Gastroesophageal sphincter (tissue), 4 donors: ENCODE data around the gene INKA1. TPM values are rescaled to one million over a fixed set of nuclear protein-coding genes. Genes with fewer than 3 reads are reported as not detected.

ENCODE experiments used
- ATAC-seq: fragments of 150-250 bp; one replicate; pipeline ENCODE4 v1.9.1; 2016; ENCODE audit warnings: mild to moderate bottlenecking, moderate library complexity
- H3K27ac ChIP-seq, 4 donors: fragments of 200-600 bp; sonication (generic) in 3 of 4; 1 replicate in 3 of 4; 2 replicates in 1 of 4; pipeline ENCODE4 v1.5.1; 2016 to 2019
- H3K27me3 ChIP-seq: fragments of 200-600 bp; sonication (generic); one replicate; pipeline ENCODE4 v1.5.1; 2019
- H3K36me3 ChIP-seq, 2 donors: fragments of 200-600 bp; sonication (generic); one replicate each; pipeline ENCODE4 v1.5.1; 2019; ENCODE audit warnings: control low read depth in 1 of 2
- H3K4me1 ChIP-seq, 3 donors: fragments of 200-600 bp; sonication (generic); 1 replicate in 2 of 3; 2 replicates in 1 of 3; pipeline ENCODE4 v1.5.1; 2016 to 2019; ENCODE audit warnings: control low read depth in 2 of 3
- H3K4me3 ChIP-seq, 2 donors: fragments of 200-600 bp; sonication (generic); one replicate each; pipeline ENCODE4 v1.5.1; 2019; ENCODE audit warnings: mild to moderate bottlenecking in 1 of 2, moderate library complexity in 1 of 2
- H3K9me3 ChIP-seq, 3 donors: fragments of 200-600 bp; sonication (generic); one replicate each; pipeline ENCODE4 v1.5.1; 2017 to 2019; ENCODE audit warnings: control low read depth in 2 of 3
- EP300 ChIP-seq: sonication (generic); formaldehyde crosslinking; IDR thresholded peaks from one replicate; pipeline ENCODE4 v1.6.1; 2017; ENCODE audit warnings: antibody characterized with exemption, mild to moderate bottlenecking
- POLR2A ChIP-seq, 2 donors: fragments of 450-650 bp; IDR thresholded peaks; one replicate each; pipeline ENCODE4 v1.6.1; 2017; ENCODE audit warnings: antibody characterized with exemption in 2 of 2, mild to moderate bottlenecking in 2 of 2, moderate library complexity in 1 of 2
- POLR2AphosphoS5 ChIP-seq: sonication (generic); formaldehyde crosslinking; IDR thresholded peaks from one replicate; pipeline ENCODE4 v1.6.1; 2017; ENCODE audit warnings: antibody characterized with exemption
- WGBS, 2 donors: methylation state at CpG; one replicate each; pipeline ENCODE4 v1.1.5; 2018; ENCODE audit warnings: low coverage in 1 of 2; 5-methylcytosine and 5-hydroxymethylcytosine counted together
- small RNA-seq, 4 donors: library from RNA; depleted of rRNA; stranded (forward); fragments of <200 nt; gene quantifications; one replicate each; pipeline ENCODE3, GENCODE V24; 2016
- total RNA-seq, 4 donors: library from RNA; depleted of rRNA; stranded (reverse); fragments of >200 nt; gene quantifications; one replicate each; pipeline ENCODE4 v1.1.0, GENCODE V29; 2016
- TF ChIP-seq, protein P1 (sequence below), 4 experiments: fragments of 200-600 bp in 2 of 4; fragments of 450-650 bp in 2 of 4; sonication (generic) in 1 of 4; IDR thresholded peaks; one replicate each; pipeline ENCODE4 v1.5.1; 2017 to 2019; ENCODE audit warnings: antibody characterized with exemption in 4 of 4, mild to moderate bottlenecking in 2 of 4, moderate library complexity in 2 of 4

INKA1 gene
- total RNA-seq, 4 donors from 2014 or later = 1.3 to 3.4 (median 3.1) TPM

DNA sequence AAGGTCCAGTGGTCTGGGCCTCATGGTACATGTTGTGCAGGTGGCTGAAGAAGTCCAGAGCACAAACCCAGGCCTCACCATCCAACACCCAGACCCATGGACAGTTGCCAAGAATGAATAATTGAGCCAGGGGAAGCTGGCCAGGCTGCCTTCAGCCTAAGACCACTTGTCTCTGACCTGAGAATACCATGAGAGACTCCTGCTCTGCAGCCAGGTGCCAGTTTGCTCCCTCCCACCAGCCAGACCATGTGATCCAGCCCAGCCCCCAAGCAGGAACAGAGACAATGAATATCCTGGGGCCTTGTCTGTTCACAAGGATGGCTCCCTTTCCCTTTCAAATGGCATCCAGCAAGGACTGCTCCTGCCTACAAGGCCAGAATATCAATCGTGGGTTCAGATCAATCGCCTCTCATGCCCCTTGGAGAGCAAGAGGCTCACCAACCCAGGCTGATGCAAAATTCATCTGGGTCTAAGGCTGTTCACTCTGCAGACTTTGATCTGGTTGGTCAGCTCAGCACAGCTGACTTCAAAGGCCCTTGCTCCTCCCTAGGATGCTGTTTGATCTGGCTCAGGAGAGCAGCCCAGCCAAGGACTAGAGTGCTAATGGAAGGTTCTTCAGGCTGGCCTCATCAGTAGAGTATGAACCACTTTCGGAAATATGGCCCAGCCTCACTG lies 39.9 kb downstream of the INKA1 start:
- Histone ChIP-seq H3K27me3 (no peaks in the 10 kb centered on the region), H3K9me3 (no peaks in the 10 kb centered on the region), H3K36me3 (peaks cover 0 to 24% of the 10 kb centered on the region in 2 donors), H3K4me3 (no peak overlapping the region), H3K27ac (no peak overlapping the region), H3K4me1 (peaks cover 0 to 31% (median 10%) of the 10 kb centered on the region in 3 donors)
- WGBS, 2 donors = 83 to 100% methylated on average over 1 to 2 of the region's 3 CpGs
- no peak for TF ChIP-seq POLR2A (IDR thresholded peaks at IDR 0.05)
- no peak for ATAC-seq

DNA sequence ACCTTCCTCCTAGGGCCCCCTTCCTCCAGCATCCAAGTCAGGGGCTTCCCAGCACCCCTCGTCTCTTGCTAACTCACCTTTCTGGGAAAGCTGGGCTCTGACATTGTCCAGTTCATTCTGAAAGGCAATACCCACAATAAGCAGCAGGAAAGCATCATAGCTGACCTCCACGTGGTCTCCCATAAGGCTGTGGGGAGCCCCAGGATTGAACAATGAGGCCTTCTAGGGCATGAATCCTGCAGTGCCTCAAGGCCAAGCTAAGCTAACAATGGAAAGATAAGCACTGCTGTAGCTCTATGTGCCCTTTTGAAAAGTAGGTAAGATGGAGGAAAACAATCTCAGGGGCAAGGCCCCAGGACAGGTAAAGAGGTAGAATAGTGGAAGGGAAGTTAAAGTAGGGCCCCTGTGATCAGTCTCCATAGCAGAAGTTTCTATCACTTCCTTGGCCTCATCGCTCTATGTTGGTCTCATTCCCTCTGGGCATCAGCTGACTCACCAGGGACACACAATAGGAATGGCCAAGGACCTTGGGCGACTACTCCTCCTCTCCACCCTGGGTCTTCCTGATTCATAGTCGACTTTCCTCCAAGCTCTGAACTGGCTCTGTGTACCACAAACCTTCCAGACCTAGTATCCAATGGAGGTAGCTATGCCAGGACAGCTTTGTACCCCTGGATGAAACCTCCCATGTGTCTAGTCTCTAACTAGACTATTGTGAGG lies 41.6 kb downstream of the INKA1 start:
- no peak overlapping the region for H3K4me3 ChIP-seq
- no peak for ATAC-seq
- WGBS, 2 donors = 74% methylated on average over 4 of the region's 5 CpGs; no CpG with 5 or more reads in 1 of the 2 donors

DNA sequence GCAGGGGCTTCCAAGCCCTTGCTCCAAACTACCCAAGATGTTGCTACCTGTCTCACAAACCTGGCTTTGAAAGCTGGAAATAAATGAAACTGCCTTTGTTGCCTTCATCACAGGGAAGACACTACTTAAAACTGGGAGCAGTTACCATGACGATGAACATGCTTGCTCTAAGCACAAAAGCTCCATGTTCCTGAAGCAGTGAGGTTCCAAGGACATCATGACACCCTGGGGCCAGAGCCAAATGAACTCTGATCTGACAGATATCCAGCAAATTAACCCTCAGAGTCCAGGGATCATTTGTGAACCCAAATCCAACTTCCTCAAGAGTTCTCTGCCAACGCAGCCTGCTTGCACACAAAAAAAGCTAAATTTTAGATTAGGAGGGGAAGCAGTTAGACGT lies 42.6 kb downstream of the INKA1 start:
- no peak overlapping the region for H3K4me3 ChIP-seq
- ATAC-seq = no peak
- H3K4me1 ChIP-seq = peaks cover 0 to 9% (median 0%) of the 10 kb centered on the region in 3 donors
- H3K27me3 ChIP-seq = no peaks in the 10 kb centered on the region
- H3K27ac ChIP-seq = no peak overlapping the region
- H3K9me3 ChIP-seq = no peaks in the 10 kb centered on the region
- H3K36me3 ChIP-seq = peaks cover 0 to 24% of the 10 kb centered on the region in 2 donors
- TF ChIP-seq, protein P1, sequence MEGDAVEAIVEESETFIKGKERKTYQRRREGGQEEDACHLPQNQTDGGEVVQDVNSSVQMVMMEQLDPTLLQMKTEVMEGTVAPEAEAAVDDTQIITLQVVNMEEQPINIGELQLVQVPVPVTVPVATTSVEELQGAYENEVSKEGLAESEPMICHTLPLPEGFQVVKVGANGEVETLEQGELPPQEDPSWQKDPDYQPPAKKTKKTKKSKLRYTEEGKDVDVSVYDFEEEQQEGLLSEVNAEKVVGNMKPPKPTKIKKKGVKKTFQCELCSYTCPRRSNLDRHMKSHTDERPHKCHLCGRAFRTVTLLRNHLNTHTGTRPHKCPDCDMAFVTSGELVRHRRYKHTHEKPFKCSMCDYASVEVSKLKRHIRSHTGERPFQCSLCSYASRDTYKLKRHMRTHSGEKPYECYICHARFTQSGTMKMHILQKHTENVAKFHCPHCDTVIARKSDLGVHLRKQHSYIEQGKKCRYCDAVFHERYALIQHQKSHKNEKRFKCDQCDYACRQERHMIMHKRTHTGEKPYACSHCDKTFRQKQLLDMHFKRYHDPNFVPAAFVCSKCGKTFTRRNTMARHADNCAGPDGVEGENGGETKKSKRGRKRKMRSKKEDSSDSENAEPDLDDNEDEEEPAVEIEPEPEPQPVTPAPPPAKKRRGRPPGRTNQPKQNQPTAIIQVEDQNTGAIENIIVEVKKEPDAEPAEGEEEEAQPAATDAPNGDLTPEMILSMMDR (IDR thresholded peaks at IDR 0.05) = no peak
- TF ChIP-seq POLR2AphosphoS5 (no peak), EP300 (no peak)
- WGBS, 2 donors = 72 to 96% methylated on average over 3 of the region's 3 CpGs

More for the DNA sequence above, 41.6 kb downstream of the INKA1 start:
- TF ChIP-seq, protein P1 (IDR thresholded peaks at IDR 0.05) = no peak
- TF ChIP-seq POLR2AphosphoS5 (no peak), POLR2A (IDR thresholded peaks at IDR 0.05) (no peak), EP300 (no peak)
- H3K27ac ChIP-seq = no peak overlapping the region
- no peaks in the 10 kb centered on the region for H3K9me3 ChIP-seq
- H3K36me3 ChIP-seq = peaks cover 0 to 24% of the 10 kb centered on the region in 2 donors
- no peaks in the 10 kb centered on the region for H3K27me3 ChIP-seq
- peaks cover 0 to 20% (median 6%) of the 10 kb centered on the region in 3 donors for H3K4me1 ChIP-seq

Small RNA genes lying within 50 kb of the gene (small RNA-seq; reads per million reads assigned to genes)
- gene COX6CP14 = 0 reads per million in 4 donors

Other genes starting within 250 kb of the INKA1 start
- under 1 TPM; 0.37 to 0.81 (median 0.73) TPM for gene BSN, start 248.8 kb upstream of the INKA1 start, total RNA-seq
- gene APEH, start 128.9 kb upstream of the INKA1 start, total RNA-seq = 10 to 100 TPM; 61.4 to 80.2 (median 71.5) TPM
- gene MST1, start 113.8 kb upstream of the INKA1 start, total RNA-seq = 1 to 10 TPM in 3 of 4 donors, under 1 TPM in 1; 0.89 to 7.3 (median 4.4) TPM
- 10 to 100 TPM; 18.5 to 31.2 (median 21.8) TPM for gene RNF123, start 113.7 kb upstream of the INKA1 start, total RNA-seq
- gene AMIGO3, start 83.6 kb upstream of the INKA1 start, total RNA-seq = under 1 TPM in 2 of 4 donors, not detected in 2; 0.27 to 0.31 TPM
- gene GMPPB, start 79.3 kb upstream of the INKA1 start, total RNA-seq = 10 to 100 TPM; 15.6 to 20.5 (median 17.3) TPM
- 10 to 100 TPM; 37.8 to 64.9 (median 43.5) TPM for gene IP6K1, start 16.7 kb upstream of the INKA1 start, total RNA-seq
- under 1 TPM in 1 of 4 donors, not detected in 3; 0.40 TPM for gene CDHR4, start 3.4 kb upstream of the INKA1 start, total RNA-seq
- 10 to 100 TPM; 16.2 to 62.7 (median 31.1) TPM for gene UBA7, start 10.7 kb downstream of the INKA1 start, total RNA-seq
- 1 to 10 TPM in 3 of 4 donors, under 1 TPM in 1; 0.81 to 1.8 (median 1.6) TPM for gene TRAIP, start 53.3 kb downstream of the INKA1 start, total RNA-seq
- not detected for gene CAMKV, start 66.6 kb downstream of the INKA1 start, total RNA-seq
- 1 to 10 TPM; 1.2 to 5.9 (median 2.0) TPM for gene MST1R, start 100.6 kb downstream of the INKA1 start, total RNA-seq
- gene MON1A, start 126.5 kb downstream of the INKA1 start, total RNA-seq = 10 to 100 TPM in 2 of 4 donors, 1 to 10 TPM in 2; 9.0 to 21.8 (median 10.8) TPM
- gene RBM6, start 136.9 kb downstream of the INKA1 start, total RNA-seq = 100 to 1,000 TPM in 2 of 4 donors, 10 to 100 TPM in 2; 39.0 to 135 (median 84.2) TPM